Upper lobe of left lung (tissue), 4 donors: ENCODE measurements around the gene CADPS.

Source experiments
- CTCF ChIP-seq, 6 experiments: fragments of 450-650 bp in 4 of 6; fragments of 200-600 bp in 2 of 6; sonication (generic) in 2 of 6; IDR thresholded peaks; one replicate each; pipeline ENCODE4 v1.5.1; 2016 to 2019; ENCODE audit warnings: antibody characterized with exemption in 6 of 6
- EP300 ChIP-seq, 4 donors: sonication (generic); formaldehyde crosslinking; IDR thresholded peaks; one replicate each; pipeline ENCODE4 v1.5.1; 2017; ENCODE audit warnings: antibody characterized with exemption in 4 of 4, control low read depth in 2 of 4
- POLR2A ChIP-seq, 4 donors: fragments of 450-650 bp; IDR thresholded peaks; one replicate each; pipeline ENCODE4 v1.5.1; 2016 to 2017; ENCODE audit warnings: antibody characterized with exemption in 4 of 4, mild to moderate bottlenecking in 2 of 4
- POLR2AphosphoS5 ChIP-seq, 2 donors: sonication (generic); formaldehyde crosslinking; IDR thresholded peaks; one replicate each; pipeline ENCODE4 v1.5.1; 2017; ENCODE audit warnings: antibody characterized with exemption in 2 of 2

GRCh38 chr3:62795978-62796657 lies 79.1 kb downstream of the CADPS start:
- TF ChIP-seq POLR2A (IDR thresholded peaks at IDR 0.05), result no peak
- no peak for TF ChIP-seq CTCF (IDR thresholded peaks at IDR 0.05)
- no peak for TF ChIP-seq POLR2AphosphoS5 (IDR thresholded peaks at IDR 0.05)
- no peak for TF ChIP-seq EP300 (IDR thresholded peaks at IDR 0.05)
